ENCODE results near the gene PDSS2. TPM values are rescaled to one million over a fixed set of nuclear protein-coding genes. Genes with fewer than 3 reads are reported as not detected.

Gene PDSS2
- total RNA-seq, 1 experiment from 2014 or later, result 9.2 TPM

GRCh38 chr6:107272246-107272645, 187.1 kb downstream of the PDSS2 start:
- DNase-seq (ENCODE audit: low spot score), result no peak

GRCh38 chr6:107271208-107271790, 188.1 kb downstream of the PDSS2 start:
- DNase-seq (ENCODE audit: low spot score), result no peak

GRCh38 chr6:107267634-107268033, 191.7 kb downstream of the PDSS2 start:
- DNase-seq (ENCODE audit: low spot score), result no peak

GRCh38 chr6:107267006-107267405, 192.4 kb downstream of the PDSS2 start:
- DNase-seq (ENCODE audit: low spot score), result no peak

- DNase-seq (ENCODE audit: low spot score), result no peak
Measured at GRCh38 chr6:107266563-107266962, 192.8 kb downstream of the PDSS2 start.

- peak; percentile 61 for DNase-seq (ENCODE audit: low spot score)
Measured at GRCh38 chr6:107264357-107264840, 195.0 kb downstream of the PDSS2 start.

- DNase-seq (ENCODE audit: low spot score), result no peak
Measured at GRCh38 chr6:107259951-107260350, 199.4 kb downstream of the PDSS2 start.

GRCh38 chr6:107248147-107248546, 211.2 kb downstream of the PDSS2 start:
- DNase-seq (ENCODE audit: low spot score), result no peak

GRCh38 chr6:107246972-107247615, 212.3 kb downstream of the PDSS2 start:
- DNase-seq (ENCODE audit: low spot score), result no peak

GRCh38 chr6:107246249-107246971, 213.0 kb downstream of the PDSS2 start:
- no peak for DNase-seq (ENCODE audit: low spot score)

- DNase-seq (ENCODE audit: low spot score), result no peak
Measured at GRCh38 chr6:107244742-107245480, 214.5 kb downstream of the PDSS2 start.

GRCh38 chr6:107244082-107244741, 215.2 kb downstream of the PDSS2 start:
- DNase-seq (ENCODE audit: low spot score), result no peak

- DNase-seq (ENCODE audit: low spot score), result no peak
Measured at GRCh38 chr6:107243471-107243870, 215.9 kb downstream of the PDSS2 start.

- DNase-seq (ENCODE audit: low spot score), result no peak
Measured at GRCh38 chr6:107237992-107238660, 221.2 kb downstream of the PDSS2 start.

GRCh38 chr6:107235511-107235910, 223.9 kb downstream of the PDSS2 start:
- no peak for DNase-seq (ENCODE audit: low spot score)

- no peak for DNase-seq (ENCODE audit: low spot score)
Measured at GRCh38 chr6:107235007-107235406, 224.4 kb downstream of the PDSS2 start.

- no peak for DNase-seq (ENCODE audit: low spot score)
Measured at GRCh38 chr6:107231243-107231642, 228.1 kb downstream of the PDSS2 start.

GRCh38 chr6:107230448-107230847, 228.9 kb downstream of the PDSS2 start:
- DNase-seq (ENCODE audit: low spot score), result no peak

GRCh38 chr6:107230024-107230423, 229.3 kb downstream of the PDSS2 start:
- DNase-seq (ENCODE audit: low spot score), result no peak

GRCh38 chr6:107228754-107229153, 230.6 kb downstream of the PDSS2 start:
- peak; percentile 51 for DNase-seq (ENCODE audit: low spot score)

GRCh38 chr6:107221519-107221918, 237.8 kb downstream of the PDSS2 start:
- DNase-seq (ENCODE audit: low spot score), result no peak
